A549 (cell line): ENCODE results near the gene PIK3C2B.

Experiments
- CHD4 ChIP-seq: fragments of 200-600 bp; sonication (generic); IDR thresholded peaks from 2 replicates; pipeline ENCODE4 v1.6.1; 2016; ENCODE audit warnings: antibody characterized with exemption, mild to moderate bottlenecking, borderline replicate concordance
- CTCF ChIP-seq: fragments of >200 bp; sonication (Bioruptor Twin); formaldehyde crosslinking; IDR thresholded peaks from 3 replicates; pipeline ENCODE4 v1.5.1; 2016

- TF ChIP-seq CTCF, result no peak
- TF ChIP-seq CHD4, result no peak
These were observed 32.4 kb downstream of the PIK3C2B start for GRCh38 chr1:204462229-204462561.
